Adipocyte (in vitro differentiated cells): ENCODE measurements around the gene PTPN5.

Source experiments
- DNase-seq: peaks from one replicate; pipeline ENCODE4 v3.0.0-alpha.2; 2015; ENCODE audit warnings: low read depth
- H3K27me3 ChIP-seq: replicated peaks from 2 replicates; pipeline ENCODE4 v1.7.0; 2013; ENCODE audit warnings: mild to moderate bottlenecking, low read length, moderate library complexity; ENCODE audit not compliant: control insufficient read depth, insufficient read depth
- H3K36me3 ChIP-seq: 2 replicates; pipeline ENCODE4 v1.7.0; 2013; ENCODE audit warnings: low read length, mild to moderate bottlenecking, moderate library complexity; ENCODE audit not compliant: control insufficient read depth, insufficient read depth, severe bottlenecking
- H3K4me1 ChIP-seq: 2 replicates; pipeline ENCODE4 v1.7.0; 2013; ENCODE audit warnings: mild to moderate bottlenecking, low read length, moderate library complexity; ENCODE audit not compliant: control insufficient read depth, insufficient read depth
- H3K4me3 ChIP-seq: 2 replicates; pipeline ENCODE4 v1.7.0; 2013; ENCODE audit warnings: mild to moderate bottlenecking, low read length, moderate library complexity
- H3K9ac ChIP-seq: 2 replicates; pipeline ENCODE4 v1.7.0; 2013; ENCODE audit warnings: mild to moderate bottlenecking, low read length, moderate library complexity
- H3K9me3 ChIP-seq: 2 replicates; pipeline ENCODE4 v1.7.0; 2013; ENCODE audit warnings: mild to moderate bottlenecking, low read length, moderate library complexity; ENCODE audit not compliant: control insufficient read depth

Gene PTPN5

GRCh38 chr11:18771266-18772035 is 20.1 kb downstream of the PTPN5 start:
- no peak for DNase-seq
- Histone ChIP-seq H3K4me1 (peaks cover 4% of the 10 kb centered on the region), H3K4me3 (no peak overlapping the region), H3K9ac (no peak overlapping the region), H3K36me3 (no peaks in the 10 kb centered on the region), H3K9me3 (peaks cover 5% of the 10 kb centered on the region), H3K27me3 (peaks cover 22% of the 10 kb centered on the region)

GRCh38 chr11:18770479-18771125 is 21.0 kb downstream of the PTPN5 start:
- H3K4me3 ChIP-seq, result no peak overlapping the region

GRCh38 chr11:18769802-18770456 is 21.7 kb downstream of the PTPN5 start:
- DNase-seq, result no peak
- H3K4me3 ChIP-seq, result no peak overlapping the region
- no peak overlapping the region for H3K9ac ChIP-seq
- no peaks in the 10 kb centered on the region for H3K36me3 ChIP-seq
- peaks cover 5% of the 10 kb centered on the region for H3K9me3 ChIP-seq
- peaks cover 4% of the 10 kb centered on the region for H3K4me1 ChIP-seq
- peaks cover 22% of the 10 kb centered on the region for H3K27me3 ChIP-seq

More at GRCh38 chr11:18770479-18771125, 21.0 kb downstream of the PTPN5 start:
- no peak for DNase-seq
- Histone ChIP-seq H3K27me3 (peaks cover 22% of the 10 kb centered on the region), H3K9me3 (peaks cover 5% of the 10 kb centered on the region), H3K4me1 (peaks cover 4% of the 10 kb centered on the region), H3K9ac (no peak overlapping the region), H3K36me3 (no peaks in the 10 kb centered on the region)

DNA sequence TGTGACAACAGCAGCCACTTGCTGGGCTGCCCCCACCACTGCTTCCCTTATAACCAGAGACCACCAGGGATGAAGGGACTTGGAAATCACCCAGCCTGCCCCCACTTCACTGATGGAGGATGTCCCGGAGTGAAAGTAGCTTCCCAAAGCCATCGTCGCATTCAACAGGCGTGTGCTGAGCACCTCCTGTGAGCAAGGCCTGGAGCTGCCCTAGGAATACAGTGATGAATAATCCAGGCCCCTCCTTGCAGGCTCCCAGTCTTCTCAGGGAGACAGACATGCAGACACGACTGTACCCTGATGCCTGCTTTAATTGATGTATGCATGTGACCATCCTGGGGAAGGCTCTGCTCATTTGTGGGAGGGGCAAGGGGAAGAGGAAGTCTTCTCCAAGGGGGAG is 22.6 kb downstream of the PTPN5 start:
- Histone ChIP-seq H3K9me3 (peaks cover 5% of the 10 kb centered on the region), H3K9ac (no peak overlapping the region), H3K36me3 (no peaks in the 10 kb centered on the region), H3K27me3 (peaks cover 15% of the 10 kb centered on the region), H3K4me1 (peaks cover 6% of the 10 kb centered on the region), H3K4me3 (no peak overlapping the region)
- no peak for DNase-seq

- no peak for DNase-seq
- no peak overlapping the region for H3K9ac ChIP-seq
These were observed 23.1 kb downstream of the PTPN5 start for GRCh38 chr11:18768472-18768901.

DNA sequence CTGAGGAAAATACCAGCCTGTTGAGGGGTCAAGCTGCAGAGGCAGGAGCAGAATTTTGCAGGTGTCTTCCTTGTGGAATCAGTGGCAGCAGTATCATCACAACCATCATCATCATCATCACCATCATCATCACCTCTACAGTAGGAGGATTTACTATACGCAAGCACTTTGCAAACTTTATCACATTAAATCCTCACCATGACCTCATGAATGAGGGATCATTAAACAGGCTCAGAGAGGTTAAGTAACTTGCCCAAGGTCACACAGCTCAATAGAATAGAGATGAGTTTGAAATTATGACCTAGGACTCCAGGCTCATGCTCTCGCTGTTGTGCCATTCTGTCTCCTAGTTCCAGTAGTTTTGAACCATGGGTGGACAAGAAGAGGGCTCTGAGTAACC is 25.6 kb downstream of the PTPN5 start:
- no peak overlapping the region for H3K4me3 ChIP-seq
- no peaks in the 10 kb centered on the region for H3K36me3 ChIP-seq
- H3K27me3 ChIP-seq, result no peaks in the 10 kb centered on the region
- no peak overlapping the region for H3K9ac ChIP-seq
- peaks cover 13% of the 10 kb centered on the region for H3K4me1 ChIP-seq
- no peak for DNase-seq
- H3K9me3 ChIP-seq, result no peaks in the 10 kb centered on the region

More at GRCh38 chr11:18768472-18768901, 23.1 kb downstream of the PTPN5 start:
- Histone ChIP-seq H3K36me3 (no peaks in the 10 kb centered on the region), H3K27me3 (peaks cover 10% of the 10 kb centered on the region), H3K4me1 (peaks cover 11% of the 10 kb centered on the region), H3K4me3 (no peak overlapping the region), H3K9me3 (peaks cover 5% of the 10 kb centered on the region)

DNA sequence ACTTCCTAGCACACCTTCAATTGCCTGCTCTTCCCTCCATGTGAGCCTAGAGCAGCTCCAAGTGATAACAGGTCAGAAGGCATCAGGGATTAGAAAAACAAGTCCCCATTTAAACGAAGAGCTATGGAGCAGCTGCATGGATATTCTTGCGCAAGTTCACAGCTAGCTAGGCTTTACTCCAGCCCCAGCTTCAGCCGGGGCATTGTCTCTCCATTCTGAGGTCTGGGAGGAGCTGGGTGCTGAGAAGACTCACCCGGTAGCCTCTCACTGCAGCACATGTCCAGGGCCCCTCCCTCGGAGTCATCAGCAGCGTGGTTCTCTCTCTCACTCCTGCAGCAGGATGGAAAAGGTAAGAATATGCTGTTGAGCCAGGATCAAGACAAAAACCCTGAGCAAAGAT is 26.0 kb downstream of the PTPN5 start:
- Histone ChIP-seq H3K4me3 (no peak overlapping the region), H3K9me3 (no peaks in the 10 kb centered on the region), H3K27me3 (no peaks in the 10 kb centered on the region), H3K4me1 (peaks cover 13% of the 10 kb centered on the region), H3K36me3 (no peaks in the 10 kb centered on the region), H3K9ac (no peak overlapping the region)
- no peak for DNase-seq

DNA sequence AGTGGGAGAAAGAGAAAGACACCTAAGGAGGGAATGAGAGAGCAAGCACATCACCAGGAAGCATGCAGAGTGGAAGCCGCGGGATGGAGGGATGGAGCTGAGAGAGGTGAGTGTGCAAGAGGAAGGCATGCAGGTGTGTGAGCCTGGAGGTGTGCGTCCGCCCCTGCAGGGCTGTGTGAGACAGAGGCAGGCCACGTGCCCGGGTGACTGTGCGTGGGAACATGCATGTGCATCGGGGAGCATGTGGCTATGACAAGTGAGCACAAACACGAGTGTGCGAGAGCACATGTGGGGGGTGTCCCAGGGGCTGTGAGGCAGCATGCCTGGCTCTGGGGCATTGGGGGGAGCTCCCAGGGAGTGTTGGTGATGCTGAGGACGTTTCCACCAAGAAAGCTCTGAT is 29.9 kb downstream of the PTPN5 start:
- no peaks in the 10 kb centered on the region for H3K27me3 ChIP-seq
- H3K4me1 ChIP-seq, result peaks cover 10% of the 10 kb centered on the region
- no peaks in the 10 kb centered on the region for H3K9me3 ChIP-seq
- no peak for DNase-seq
- H3K9ac ChIP-seq, result no peak overlapping the region
- H3K36me3 ChIP-seq, result no peaks in the 10 kb centered on the region
- no peak overlapping the region for H3K4me3 ChIP-seq

- Histone ChIP-seq H3K36me3 (no peaks in the 10 kb centered on the region), H3K27me3 (no peaks in the 10 kb centered on the region), H3K4me3 (no peak overlapping the region), H3K9ac (no peak overlapping the region), H3K9me3 (no peaks in the 10 kb centered on the region), H3K4me1 (peaks cover 8% of the 10 kb centered on the region)
- no peak for DNase-seq
These were observed 30.5 kb downstream of the PTPN5 start for GRCh38 chr11:18761144-18761543.

- no peak overlapping the region for H3K4me3 ChIP-seq
- no peaks in the 10 kb centered on the region for H3K36me3 ChIP-seq
- H3K9me3 ChIP-seq, result no peaks in the 10 kb centered on the region
- no peak for DNase-seq
- H3K4me1 ChIP-seq, result no peaks in the 10 kb centered on the region
- no peak overlapping the region for H3K9ac ChIP-seq
- H3K27me3 ChIP-seq, result no peaks in the 10 kb centered on the region
These were observed 33.8 kb downstream of the PTPN5 start for GRCh38 chr11:18757811-18758210.

DNA sequence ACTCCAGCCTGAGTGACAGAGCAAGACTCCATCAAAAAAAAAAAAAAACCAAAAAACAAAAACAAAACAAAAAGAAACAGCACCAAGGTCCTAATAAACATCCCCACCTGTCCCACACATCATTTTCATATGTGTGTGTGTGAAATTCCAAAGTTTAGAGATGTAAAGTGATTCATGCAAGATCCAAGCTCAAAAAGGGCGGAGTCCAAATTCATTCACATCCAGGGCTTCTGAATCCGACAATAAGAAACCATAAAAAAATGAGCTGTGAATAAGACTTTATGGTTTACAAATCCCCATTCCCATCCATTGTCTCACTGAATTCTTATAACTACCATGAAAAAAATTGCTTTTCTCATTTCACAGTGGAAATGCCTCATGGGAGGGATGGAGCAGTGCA is 34.7 kb downstream of the PTPN5 start:
- Histone ChIP-seq H3K9ac (no peak overlapping the region), H3K4me3 (no peak overlapping the region), H3K4me1 (no peaks in the 10 kb centered on the region), H3K36me3 (no peaks in the 10 kb centered on the region), H3K27me3 (no peaks in the 10 kb centered on the region), H3K9me3 (no peaks in the 10 kb centered on the region)
- no peak for DNase-seq
